Activated T-helper 1 cell treated with anti-CD3 and anti-CD28 coated beads, Interleukin-12 subunit alpha, Interleukin-12 subunit beta, Interleukin-2, Interleukin-4 antibody, amounts not matched to agents 30 ng/mL and 10 ng/mL and 1 ng/mL, durations not matched to agents 14 hours and 24 hours and 36 hours (primary cell): ENCODE results near the gene IGSF3. TPM values are rescaled to one million over a fixed set of nuclear protein-coding genes. Genes with fewer than 3 reads are reported as not detected.

Experiments
- DNase-seq: peaks from one replicate; pipeline ENCODE4 v3.0.0; 2021; ENCODE audit warnings: low spot score
- H3K27ac Mint-ChIP-seq: one replicate; pipeline ENCODE4 v1.8.0; 2021; ENCODE audit warnings: mild to moderate bottlenecking, mixed read lengths
- H3K27me3 Mint-ChIP-seq: one replicate; pipeline ENCODE4 v1.8.0; 2022; ENCODE audit warnings: mild to moderate bottlenecking, moderate library complexity, mixed read lengths; ENCODE audit not compliant: insufficient read depth
- H3K36me3 Mint-ChIP-seq: one replicate; pipeline ENCODE4 v1.8.0; 2021; ENCODE audit warnings: low read depth, mixed read lengths
- H3K4me1 Mint-ChIP-seq: one replicate; pipeline ENCODE4 v1.8.0; 2021; ENCODE audit warnings: low read depth, mixed read lengths
- H3K4me3 Mint-ChIP-seq: one replicate; pipeline ENCODE4 v1.8.0; 2021; ENCODE audit warnings: mild to moderate bottlenecking, moderate library complexity, mixed read lengths
- H3K9me3 Mint-ChIP-seq: one replicate; pipeline ENCODE4 v1.8.0; 2021; ENCODE audit warnings: mixed read lengths
- intact Hi-C: fragments of 100-400 bp; cut with micrococcal nuclease; formaldehyde crosslinking; loops from one replicate; pipeline ENCODE4 v1.15.1; 2024
- total RNA-seq: library from RNA; stranded (reverse); gene quantifications from 2 replicates; pipeline ENCODE4 v1.2.3, GENCODE V29; 2022

The IGSF3 gene
- total RNA-seq, 1 donor from 2014 or later: 1.7 TPM

GRCh38 chr1:116577759-116578314, 89.7 kb downstream of the IGSF3 start:
- Mint-ChIP-seq H3K27me3 (peaks cover 7% of the 10 kb centered on the region), H3K36me3 (no peaks in the 10 kb centered on the region), H3K9me3 (no peaks in the 10 kb centered on the region), H3K4me3 (no peak overlapping the region), H3K27ac (no peak overlapping the region), H3K4me1 (peaks cover 26% of the 10 kb centered on the region)
- no peak for DNase-seq
- intact Hi-C loops: no loop called here

- Mint-ChIP-seq H3K4me1 (peaks cover 45% of the 10 kb centered on the region), H3K4me3 (no peak overlapping the region), H3K27ac (no peak overlapping the region), H3K9me3 (no peaks in the 10 kb centered on the region), H3K27me3 (peaks cover 3% of the 10 kb centered on the region), H3K36me3 (peaks cover under 1% of the 10 kb centered on the region)
- DNase-seq: peak; percentile 40
- intact Hi-C loops: loop anchor here (1.0 to 5.0 kb wide), 12 partner anchors 22 to 1088 kb away; partner anchors contain the start of genes CD101 and TTF2
These were observed 92.8 kb downstream of the IGSF3 start for GRCh38 chr1:116574581-116575291.

GRCh38 chr1:116573431-116574095, 94.0 kb downstream of the IGSF3 start:
- H3K9me3 Mint-ChIP-seq: no peaks in the 10 kb centered on the region
- intact Hi-C loops: loop anchor here (1.0 to 5.0 kb wide), 12 partner anchors 23 to 1089 kb away; partner anchors contain the start of genes CD101 and TTF2
- peaks cover 56% of the 10 kb centered on the region for H3K4me1 Mint-ChIP-seq
- no peak for DNase-seq
- H3K4me3 Mint-ChIP-seq: no peak overlapping the region
- no peak overlapping the region for H3K27ac Mint-ChIP-seq
- peaks cover 3% of the 10 kb centered on the region for H3K27me3 Mint-ChIP-seq
- peaks cover 6% of the 10 kb centered on the region for H3K36me3 Mint-ChIP-seq

- Mint-ChIP-seq H3K27me3 (peaks cover 3% of the 10 kb centered on the region), H3K27ac (no peak overlapping the region), H3K4me3 (no peak overlapping the region), H3K36me3 (peaks cover 13% of the 10 kb centered on the region), H3K9me3 (no peaks in the 10 kb centered on the region), H3K4me1 (peaks cover 63% of the 10 kb centered on the region)
- DNase-seq: no peak
- intact Hi-C loops: loop anchor here (5.0 kb wide), 4 partner anchors 244 to 1089 kb away; partner anchors contain the start of gene CD101
These were observed 94.6 kb downstream of the IGSF3 start for GRCh38 chr1:116572771-116573430.

GRCh38 chr1:116572099-116572498, 95.4 kb downstream of the IGSF3 start:
- no peak for DNase-seq
- peak overlapping the region; percentile 90 for H3K4me3 Mint-ChIP-seq
- peak overlapping the region; percentile 90 for H3K27ac Mint-ChIP-seq
- peaks cover 3% of the 10 kb centered on the region for H3K27me3 Mint-ChIP-seq
- intact Hi-C loops: loop anchor here (5.0 kb wide), 4 partner anchors 245 to 1090 kb away; partner anchors contain the start of gene CD101
- peaks cover 67% of the 10 kb centered on the region for H3K4me1 Mint-ChIP-seq
- H3K36me3 Mint-ChIP-seq: peaks cover 16% of the 10 kb centered on the region
- no peaks in the 10 kb centered on the region for H3K9me3 Mint-ChIP-seq

- intact Hi-C loops: loop anchor here (1.0 to 5.0 kb wide), 9 partner anchors 56 to 1091 kb away; partner anchors contain the start of genes ATP1A1 and CD101
- DNase-seq: no peak
- H3K4me3 Mint-ChIP-seq: peak overlapping the region; percentile 90
- peaks cover 20% of the 10 kb centered on the region for H3K36me3 Mint-ChIP-seq
- peak overlapping the region; percentile 90 for H3K27ac Mint-ChIP-seq
- H3K9me3 Mint-ChIP-seq: no peaks in the 10 kb centered on the region
- no peaks in the 10 kb centered on the region for H3K27me3 Mint-ChIP-seq
- peaks cover 68% of the 10 kb centered on the region for H3K4me1 Mint-ChIP-seq
These were observed 96.2 kb downstream of the IGSF3 start for GRCh38 chr1:116571215-116571919.

GRCh38 chr1:116570358-116571214, 96.9 kb downstream of the IGSF3 start, which contains the start of gene CD58:
Gene CD58, minus strand, starts transcription at chr1:116571026. Its CDS starts 54 bp downstream, at chr1:116570972.
- Mint-ChIP-seq H3K4me3 (peak within 1 kb of the TSS; percentile 90), H3K27me3 (no peaks in the 10 kb centered on the region), H3K4me1 (peaks cover 74% of the 10 kb centered on the region), H3K9me3 (no peaks in the 10 kb centered on the region), H3K27ac (peak within 1 kb of the TSS; percentile 90), H3K36me3 (peaks cover 25% of the 10 kb centered on the region)
- intact Hi-C loops: loop anchor here (1.0 to 5.0 kb wide), 12 partner anchors 14 to 1092 kb away; partner anchors contain the start of genes ATP1A1, CD101 and TTF2
- DNase-seq: peak; percentile 81

- Mint-ChIP-seq H3K9me3 (peaks cover 5% of the 10 kb centered on the region), H3K4me1 (peaks cover 77% of the 10 kb centered on the region), H3K36me3 (peaks cover 30% of the 10 kb centered on the region), H3K27me3 (no peaks in the 10 kb centered on the region), H3K4me3 (peak overlapping the region; percentile 90), H3K27ac (peak overlapping the region; percentile 84)
- DNase-seq: no peak
- intact Hi-C loops: loop anchor here (1.0 to 5.0 kb wide), 9 partner anchors 14 to 1092 kb away; partner anchors contain the start of genes ATP1A1, CD101 and TTF2
These were observed 97.7 kb downstream of the IGSF3 start for GRCh38 chr1:116569776-116570357.

- Mint-ChIP-seq H3K27ac (peak overlapping the region; percentile 84), H3K36me3 (peaks cover 35% of the 10 kb centered on the region), H3K4me1 (peaks cover 77% of the 10 kb centered on the region), H3K9me3 (peaks cover 8% of the 10 kb centered on the region), H3K27me3 (no peaks in the 10 kb centered on the region), H3K4me3 (peak overlapping the region; percentile 90)
- intact Hi-C loops: no loop called here
- DNase-seq: no peak
These were observed 98.2 kb downstream of the IGSF3 start for GRCh38 chr1:116569381-116569670.

GRCh38 chr1:116568662-116569380, 98.7 kb downstream of the IGSF3 start:
- H3K36me3 Mint-ChIP-seq: peaks cover 40% of the 10 kb centered on the region

More at GRCh38 chr1:116568662-116569380, 98.7 kb downstream of the IGSF3 start:
- Mint-ChIP-seq H3K27me3 (no peaks in the 10 kb centered on the region), H3K27ac (peak overlapping the region; percentile 84), H3K4me3 (peak overlapping the region; percentile 90), H3K9me3 (peaks cover 13% of the 10 kb centered on the region), H3K4me1 (peaks cover 77% of the 10 kb centered on the region)
- intact Hi-C loops: no loop called here
- DNase-seq: no peak
